ENCODE data around the gene ZSCAN10. TPM values are rescaled to one million over a fixed set of nuclear protein-coding genes. Genes with fewer than 3 reads are reported as not detected.

The ZSCAN10 gene
- total RNA-seq, 2 experiments from 2014 or later, result 0.36 to 0.56 TPM

DNA sequence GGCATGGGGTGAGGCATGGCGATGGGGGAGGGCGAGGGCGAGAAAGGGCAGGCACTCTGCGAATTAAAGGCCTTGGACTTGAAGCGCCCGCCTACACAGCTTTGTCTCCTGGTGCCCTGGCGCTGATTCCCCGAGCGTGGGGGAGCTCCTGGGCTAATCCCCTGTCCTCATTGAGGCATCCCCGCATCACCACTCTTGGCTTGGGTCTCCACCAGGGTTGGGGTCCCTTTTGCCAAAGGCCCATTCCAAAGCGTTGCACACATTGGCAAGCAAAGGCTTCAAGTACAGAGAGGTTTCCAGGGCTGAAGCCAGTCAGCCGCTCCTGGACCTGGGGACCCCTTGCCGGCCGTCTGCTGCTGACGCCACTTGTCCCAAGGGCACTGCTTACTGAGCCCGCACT is 21.3 kb upstream of the ZSCAN10 start:
- ChIA-PET POLR2A (no interaction called here), CTCF (no interaction called here)
- Histone ChIP-seq H3K4me3 (ENCODE audit: low read length) (no peak overlapping the region), H3K27ac (ENCODE audit: low read depth in 1 of 2, low read length in 2 of 2) (no peak overlapping the region), H3K36me3 (ENCODE audit: insufficient read depth, low read length) (no peaks in the 10 kb centered on the region), H3K27me3 (ENCODE audit: control insufficient read depth in 1 of 2, insufficient read depth in 2 of 2, low read length in 2 of 2) (no peaks in the 10 kb centered on the region), H3K4me1 (ENCODE audit: insufficient read depth, low read length) (peaks cover 19% of the 10 kb centered on the region), H3K9me3 (ENCODE audit: control insufficient read depth in 1 of 2, insufficient read depth in 1 of 2, low read length in 2 of 2) (no peaks in the 10 kb centered on the region)
- Mint-ChIP-seq H3K27ac (no peak overlapping the region), H3K4me3 (no peak overlapping the region), H3K36me3 (ENCODE audit: low read depth) (peaks cover 7% of the 10 kb centered on the region), H3K27me3 (no peaks in the 10 kb centered on the region), H3K9me3 (no peaks in the 10 kb centered on the region), H3K4me1 (ENCODE audit: low read depth) (peaks cover 16% of the 10 kb centered on the region)
- ATAC-seq (ENCODE audit: poor library complexity) (no peak), DNase-seq (no peak)
- no peak for TF ChIP-seq CTCF (IDR thresholded peaks at IDR 0.05)
- intact Hi-C loops (cut with DNase I, micrococcal nuclease), result no loop called here

GRCh38 chr16:3119701-3120408 is 20.8 kb upstream of the ZSCAN10 start:
- H3K4me3 Mint-ChIP-seq, result no peak overlapping the region
- Histone ChIP-seq H3K9me3 (ENCODE audit: control insufficient read depth in 1 of 2, insufficient read depth in 1 of 2, low read length in 2 of 2) (no peaks in the 10 kb centered on the region), H3K4me1 (ENCODE audit: insufficient read depth, low read length) (peaks cover 13% of the 10 kb centered on the region), H3K4me3 (ENCODE audit: low read length) (no peak overlapping the region), H3K27ac (ENCODE audit: low read depth in 1 of 2, low read length in 2 of 2) (no peak overlapping the region), H3K27me3 (ENCODE audit: control insufficient read depth in 1 of 2, insufficient read depth in 2 of 2, low read length in 2 of 2) (no peaks in the 10 kb centered on the region), H3K36me3 (ENCODE audit: insufficient read depth, low read length) (no peaks in the 10 kb centered on the region)
- H3K27ac Mint-ChIP-seq, result no peak overlapping the region
- DNase-seq (no peak), ATAC-seq (ENCODE audit: poor library complexity) (no peak)
- H3K9me3 Mint-ChIP-seq, result no peaks in the 10 kb centered on the region
- CTCF ChIA-PET, result interaction anchor here (1.7 kb wide), 1 partner anchor 23 kb away, joined by 4 read pairs; no protein-coding TSS in a partner anchor
- peaks cover 13% of the 10 kb centered on the region for H3K4me1 Mint-ChIP-seq (ENCODE audit: low read depth)
- POLR2A ChIA-PET, result no interaction called here
- intact Hi-C loops (cut with DNase I, micrococcal nuclease), result no loop called here
- H3K36me3 Mint-ChIP-seq (ENCODE audit: low read depth), result peaks cover 7% of the 10 kb centered on the region
- no peaks in the 10 kb centered on the region for H3K27me3 Mint-ChIP-seq
- no peak for TF ChIP-seq CTCF (IDR thresholded peaks at IDR 0.05)

GRCh38 chr16:3119286-3119685 is 20.2 kb upstream of the ZSCAN10 start:
- intact Hi-C loops (cut with DNase I, micrococcal nuclease), result no loop called here
- no peak for DNase-seq

More at GRCh38 chr16:3119286-3119685, 20.2 kb upstream of the ZSCAN10 start:
- ChIA-PET POLR2A (no interaction called here), CTCF (interaction anchor here (1.1 to 1.7 kb wide), 2 partner anchors 23 to 120 kb away, joined by 4 to 5 read pairs; no protein-coding TSS in a partner anchor)
- Histone ChIP-seq H3K27ac (ENCODE audit: low read depth in 1 of 2, low read length in 2 of 2) (no peak overlapping the region), H3K4me1 (ENCODE audit: insufficient read depth, low read length) (peaks cover 11% of the 10 kb centered on the region), H3K4me3 (ENCODE audit: low read length) (no peak overlapping the region), H3K9me3 (ENCODE audit: control insufficient read depth in 1 of 2, insufficient read depth in 1 of 2, low read length in 2 of 2) (no peaks in the 10 kb centered on the region), H3K27me3 (ENCODE audit: control insufficient read depth in 1 of 2, insufficient read depth in 2 of 2, low read length in 2 of 2) (no peaks in the 10 kb centered on the region), H3K36me3 (ENCODE audit: insufficient read depth, low read length) (no peaks in the 10 kb centered on the region)
- H3K4me1 Mint-ChIP-seq (ENCODE audit: low read depth), result peaks cover 8% of the 10 kb centered on the region
- no peak for ATAC-seq (ENCODE audit: poor library complexity)
- no peak overlapping the region for H3K27ac Mint-ChIP-seq
- no peak for TF ChIP-seq CTCF (IDR thresholded peaks at IDR 0.05)
- peaks cover 6% of the 10 kb centered on the region for H3K36me3 Mint-ChIP-seq (ENCODE audit: low read depth)
- H3K27me3 Mint-ChIP-seq, result no peaks in the 10 kb centered on the region
- H3K4me3 Mint-ChIP-seq, result no peak overlapping the region
- H3K9me3 Mint-ChIP-seq, result no peaks in the 10 kb centered on the region
